SK-N-SH treated with all-trans-retinoic acid at 6 μM for 48 hours (cell line): ENCODE measurements around the gene PLIN5.

Experiments
- ATAC-seq: fragments of 200-7000 bp; cut with Tn5 transposase; 3 replicates; pipeline ENCODE4 v1.9.1; 2020; ENCODE audit warnings: mild to moderate bottlenecking, moderate library complexity
- ARNTL ChIP-seq: fragments of 450-650 bp; formaldehyde crosslinking; IDR thresholded peaks from 2 replicates; pipeline ENCODE4 v1.5.0; 2020; ENCODE audit warnings: low read depth, mild to moderate bottlenecking, moderate library complexity, borderline replicate concordance
- CSDC2 ChIP-seq: fragments of 250-450 bp; sonication (Bioruptor Pico); IDR thresholded peaks from 2 replicates; pipeline ENCODE4 v1.5.0; 2020; ENCODE audit warnings: mild to moderate bottlenecking, moderate library complexity
- ESRRG ChIP-seq: fragments of 250-450 bp; sonication (Bioruptor Pico); IDR thresholded peaks from 2 replicates; pipeline ENCODE4 v1.6.1; 2021; ENCODE audit warnings: mild to moderate bottlenecking
- GLIS3 ChIP-seq: fragments of 250-450 bp; sonication (Bioruptor Pico); IDR thresholded peaks from 2 replicates; pipeline ENCODE4 v1.5.0; 2020; ENCODE audit warnings: mild to moderate bottlenecking, moderate library complexity
- OSR1 ChIP-seq: fragments of 250-450 bp; sonication (Bioruptor Pico); IDR thresholded peaks from 2 replicates; pipeline ENCODE4 v1.8.0; 2022; ENCODE audit warnings: moderate library complexity, mild to moderate bottlenecking, inconsistent platforms
- PPARA ChIP-seq: fragments of 250-450 bp; sonication (Bioruptor Pico); IDR thresholded peaks from 2 replicates; pipeline ENCODE4 v1.5.0; 2020; ENCODE audit warnings: mild to moderate bottlenecking, borderline replicate concordance
- RARB ChIP-seq: fragments of 250-450 bp; sonication (Bioruptor Pico); IDR thresholded peaks from 2 replicates; pipeline ENCODE4 v1.8.0; 2021; ENCODE audit warnings: mild to moderate bottlenecking, moderate library complexity
- TCF4 ChIP-seq: fragments of 250-450 bp; sonication (Bioruptor Pico); IDR thresholded peaks from 2 replicates; pipeline ENCODE4 v1.8.0; 2021; ENCODE audit warnings: mild to moderate bottlenecking, moderate library complexity, borderline replicate concordance
- TOX ChIP-seq: fragments of 250-450 bp; sonication (Bioruptor Pico); IDR thresholded peaks from 2 replicates; pipeline ENCODE4 v1.8.0; 2021; ENCODE audit warnings: mild to moderate bottlenecking, moderate library complexity, borderline replicate concordance
- ZC3H10 ChIP-seq: fragments of 250-450 bp; sonication (Bioruptor Pico); IDR thresholded peaks from 2 replicates; pipeline ENCODE4 v1.5.1; 2021; ENCODE audit warnings: mild to moderate bottlenecking, moderate library complexity
- ZFP3 ChIP-seq: fragments of 250-450 bp; sonication (Bioruptor Pico); IDR thresholded peaks from 2 replicates; pipeline ENCODE4 v1.5.0; 2020; ENCODE audit warnings: mild to moderate bottlenecking, moderate library complexity
- ZFP30 ChIP-seq: fragments of 450-650 bp; formaldehyde crosslinking; IDR thresholded peaks from 2 replicates; pipeline ENCODE4 v1.5.0; 2022; ENCODE audit warnings: mild to moderate bottlenecking, moderate library complexity
- ZNF70 ChIP-seq: fragments of 450-650 bp; formaldehyde crosslinking; IDR thresholded peaks from 2 replicates; pipeline ENCODE4 v1.5.0; 2020; ENCODE audit warnings: mild to moderate bottlenecking, moderate library complexity
- TF ChIP-seq, protein P1 (sequence below): fragments of 250-450 bp; sonication (Bioruptor Pico); IDR thresholded peaks from 2 replicates; pipeline ENCODE4 v1.5.1; 2020; ENCODE audit warnings: low read depth, mild to moderate bottlenecking, moderate library complexity
- TF ChIP-seq, protein P2 (sequence below): fragments of 250-450 bp; sonication (Bioruptor Pico); IDR thresholded peaks from 2 replicates; pipeline ENCODE4 v1.8.0; 2020; ENCODE audit warnings: mild to moderate bottlenecking, moderate library complexity, borderline replicate concordance
- TF ChIP-seq, protein P3 (sequence below): fragments of 250-450 bp; sonication (Bioruptor Pico); IDR thresholded peaks from 2 replicates; pipeline ENCODE4 v1.8.0; 2021; ENCODE audit warnings: low read depth, mild to moderate bottlenecking, moderate library complexity, borderline replicate concordance

The PLIN5 gene

DNA sequence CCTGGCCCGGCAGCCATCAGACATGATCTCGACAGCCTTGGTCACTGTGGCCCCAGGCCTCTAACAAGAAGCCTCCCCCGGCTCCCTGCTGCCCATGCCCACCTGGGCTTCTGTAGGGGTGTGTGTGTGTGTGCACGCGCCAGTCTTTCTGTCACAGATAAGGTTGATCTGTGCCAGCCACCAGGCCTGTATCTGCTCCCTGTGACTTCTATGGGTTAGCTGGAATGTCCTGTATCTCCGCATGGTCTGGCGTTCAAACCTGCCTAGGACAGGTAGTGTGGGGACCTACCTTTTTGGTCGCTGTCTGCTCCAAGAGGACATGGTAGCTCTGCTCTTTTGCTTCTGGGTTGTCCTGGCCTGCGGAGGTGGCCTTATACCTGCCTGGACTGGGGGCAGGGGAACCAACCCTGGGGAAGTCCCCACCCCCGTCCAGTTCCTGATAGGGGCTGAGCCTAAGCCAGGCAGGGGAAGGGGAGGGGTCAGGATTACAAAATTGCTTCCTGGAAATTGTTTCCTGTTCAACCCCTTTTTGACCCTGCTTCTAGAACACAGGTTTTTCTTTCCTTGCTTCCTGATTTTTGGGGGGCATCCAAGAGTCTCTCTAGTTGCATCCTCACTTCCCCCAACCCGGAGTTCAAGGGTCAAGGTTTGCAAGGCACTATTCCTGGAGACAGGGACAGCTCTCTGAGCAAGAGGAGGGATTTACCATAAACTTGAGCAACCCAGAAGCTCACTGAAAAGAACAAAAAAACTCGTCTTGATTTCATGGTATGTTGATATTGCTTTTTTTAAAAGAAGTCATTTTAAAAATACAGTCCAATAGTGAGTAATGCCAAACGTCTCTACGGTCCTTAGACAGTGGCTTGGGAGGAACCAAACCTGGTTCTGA, 4.9 kb upstream of the PLIN5 start, which contains the start of gene LRG1:
TSS of gene LRG1 (minus strand) at position 344 of the 889 bp plus-strand sequence. CDS start at position 321, 23 bp downstream.
- TF ChIP-seq TCF4 (no peak), GLIS3 (CRISPR knock-in tag) (no peak), RARB (no peak), CSDC2 (CRISPR knock-in tag) (no peak), ZNF70 (CRISPR knock-in tag) (no peak), TOX (no peak), ZFP30 (CRISPR knock-in tag) (no peak), ZC3H10 (CRISPR knock-in tag) (no peak)
- TF ChIP-seq, protein P1, sequence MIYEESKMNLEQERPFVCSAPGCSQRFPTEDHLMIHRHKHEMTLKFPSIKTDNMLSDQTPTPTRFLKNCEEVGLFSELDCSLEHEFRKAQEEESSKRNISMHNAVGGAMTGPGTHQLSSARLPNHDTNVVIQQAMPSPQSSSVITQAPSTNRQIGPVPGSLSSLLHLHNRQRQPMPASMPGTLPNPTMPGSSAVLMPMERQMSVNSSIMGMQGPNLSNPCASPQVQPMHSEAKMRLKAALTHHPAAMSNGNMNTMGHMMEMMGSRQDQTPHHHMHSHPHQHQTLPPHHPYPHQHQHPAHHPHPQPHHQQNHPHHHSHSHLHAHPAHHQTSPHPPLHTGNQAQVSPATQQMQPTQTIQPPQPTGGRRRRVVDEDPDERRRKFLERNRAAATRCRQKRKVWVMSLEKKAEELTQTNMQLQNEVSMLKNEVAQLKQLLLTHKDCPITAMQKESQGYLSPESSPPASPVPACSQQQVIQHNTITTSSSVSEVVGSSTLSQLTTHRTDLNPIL (CRISPR knock-in tag): no peak
- TF ChIP-seq, protein P2, sequence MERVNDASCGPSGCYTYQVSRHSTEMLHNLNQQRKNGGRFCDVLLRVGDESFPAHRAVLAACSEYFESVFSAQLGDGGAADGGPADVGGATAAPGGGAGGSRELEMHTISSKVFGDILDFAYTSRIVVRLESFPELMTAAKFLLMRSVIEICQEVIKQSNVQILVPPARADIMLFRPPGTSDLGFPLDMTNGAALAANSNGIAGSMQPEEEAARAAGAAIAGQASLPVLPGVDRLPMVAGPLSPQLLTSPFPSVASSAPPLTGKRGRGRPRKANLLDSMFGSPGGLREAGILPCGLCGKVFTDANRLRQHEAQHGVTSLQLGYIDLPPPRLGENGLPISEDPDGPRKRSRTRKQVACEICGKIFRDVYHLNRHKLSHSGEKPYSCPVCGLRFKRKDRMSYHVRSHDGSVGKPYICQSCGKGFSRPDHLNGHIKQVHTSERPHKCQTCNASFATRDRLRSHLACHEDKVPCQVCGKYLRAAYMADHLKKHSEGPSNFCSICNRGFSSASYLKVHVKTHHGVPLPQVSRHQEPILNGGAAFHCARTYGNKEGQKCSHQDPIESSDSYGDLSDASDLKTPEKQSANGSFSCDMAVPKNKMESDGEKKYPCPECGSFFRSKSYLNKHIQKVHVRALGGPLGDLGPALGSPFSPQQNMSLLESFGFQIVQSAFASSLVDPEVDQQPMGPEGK: no peak
- ATAC-seq: no peak

DNA sequence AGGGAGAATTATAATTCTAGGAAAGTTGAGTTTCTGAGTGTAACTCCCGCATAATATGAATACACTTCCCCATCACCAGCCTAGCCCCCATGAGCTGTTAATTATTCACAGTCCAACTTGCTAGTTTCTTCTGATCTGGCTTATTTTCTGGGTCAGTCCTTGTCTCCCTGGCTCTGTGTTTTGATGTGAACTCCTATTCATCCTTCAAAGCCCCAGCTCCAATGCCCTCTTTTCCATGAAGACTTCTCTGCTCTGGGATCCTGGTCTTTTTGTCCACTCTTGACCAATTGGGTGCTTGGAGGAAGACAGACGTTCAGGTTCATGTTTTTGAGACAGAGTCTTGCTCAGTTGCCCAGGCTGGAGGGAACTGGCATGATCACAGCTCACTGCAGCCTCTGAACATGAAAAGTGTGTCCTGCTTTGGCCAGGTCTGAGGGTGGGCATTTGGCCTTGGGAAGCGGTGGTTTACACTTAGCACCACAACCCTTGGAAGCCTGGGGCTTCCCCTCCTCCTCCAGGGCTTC, 4.2 kb upstream of the PLIN5 start:
- no peak for ATAC-seq
- TF ChIP-seq ZFP3: peak; percentile 98
- TF ChIP-seq, protein P3, sequence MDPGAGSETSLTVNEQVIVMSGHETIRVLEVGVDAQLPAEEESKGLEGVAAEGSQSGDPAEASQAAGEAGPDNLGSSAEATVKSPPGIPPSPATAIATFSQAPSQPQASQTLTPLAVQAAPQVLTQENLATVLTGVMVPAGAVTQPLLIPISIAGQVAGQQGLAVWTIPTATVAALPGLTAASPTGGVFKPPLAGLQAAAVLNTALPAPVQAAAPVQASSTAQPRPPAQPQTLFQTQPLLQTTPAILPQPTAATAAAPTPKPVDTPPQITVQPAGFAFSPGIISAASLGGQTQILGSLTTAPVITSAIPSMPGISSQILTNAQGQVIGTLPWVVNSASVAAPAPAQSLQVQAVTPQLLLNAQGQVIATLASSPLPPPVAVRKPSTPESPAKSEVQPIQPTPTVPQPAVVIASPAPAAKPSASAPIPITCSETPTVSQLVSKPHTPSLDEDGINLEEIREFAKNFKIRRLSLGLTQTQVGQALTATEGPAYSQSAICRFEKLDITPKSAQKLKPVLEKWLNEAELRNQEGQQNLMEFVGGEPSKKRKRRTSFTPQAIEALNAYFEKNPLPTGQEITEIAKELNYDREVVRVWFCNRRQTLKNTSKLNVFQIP (CRISPR knock-in tag): no peak

DNA sequence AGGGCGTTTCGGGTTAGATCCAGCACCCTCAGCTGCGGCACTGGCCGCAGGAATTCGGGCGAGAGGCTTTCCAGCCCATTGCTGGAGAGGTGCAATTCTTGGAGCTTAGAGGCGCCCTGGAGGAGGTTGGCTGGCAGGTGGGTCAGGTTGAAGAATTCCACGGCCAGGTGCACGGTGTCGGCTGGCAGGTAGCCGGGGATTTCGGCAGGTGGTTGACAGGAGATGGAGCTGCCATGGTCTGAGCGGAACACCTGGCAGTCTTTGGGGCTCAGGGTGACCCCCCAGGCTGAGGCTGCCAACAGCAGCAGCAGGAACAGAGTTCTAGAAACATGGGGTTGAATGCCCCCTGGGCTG, 3.6 kb upstream of the PLIN5 start:
- TF ChIP-seq ARNTL (CRISPR knock-in tag) (no peak), ESRRG (CRISPR knock-in tag) (no peak), OSR1 (CRISPR knock-in tag) (no peak), PPARA (CRISPR knock-in tag) (no peak), ZNF70 (CRISPR knock-in tag) (no peak), TCF4 (no peak), ZFP30 (CRISPR knock-in tag) (no peak), ZFP3 (no peak), ZC3H10 (CRISPR knock-in tag) (no peak)
- TF ChIP-seq, protein P2: no peak
- TF ChIP-seq, protein P1 (CRISPR knock-in tag): no peak
- ATAC-seq: no peak

DNA sequence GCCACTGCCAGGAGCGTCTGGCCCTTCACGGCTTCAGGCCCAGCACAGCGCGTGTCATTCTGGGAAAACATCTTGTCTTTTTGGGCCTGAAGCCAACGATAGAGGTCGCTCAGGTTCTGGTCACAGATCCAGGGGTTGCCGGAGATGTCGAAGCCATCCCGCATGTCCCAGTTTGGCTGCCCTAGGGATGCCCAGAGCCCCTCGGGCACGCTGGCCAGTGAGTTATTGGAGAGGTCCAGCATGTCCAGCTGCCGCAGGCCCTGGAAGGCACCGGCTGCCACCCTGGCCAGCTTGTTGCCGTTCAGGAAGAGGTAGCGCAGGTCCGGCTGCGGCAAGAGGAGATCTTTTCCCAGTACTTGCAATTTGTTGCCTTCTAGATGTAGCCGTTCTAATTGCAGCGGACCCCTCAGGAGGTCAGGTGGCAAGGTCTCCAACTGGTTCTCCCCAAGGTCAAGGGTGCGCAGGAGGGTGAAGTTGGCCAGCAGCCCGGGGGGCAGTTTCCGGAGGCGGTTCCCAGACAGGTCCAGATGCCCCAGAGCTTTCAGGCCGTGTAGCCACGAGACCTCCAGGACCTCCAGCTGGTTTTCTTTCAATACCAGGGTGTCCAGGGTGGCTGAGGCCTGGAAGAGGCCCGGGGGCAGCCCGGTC, 3.1 kb upstream of the PLIN5 start:
- no peak for ATAC-seq
- TF ChIP-seq ARNTL (CRISPR knock-in tag) (no peak), ZFP30 (CRISPR knock-in tag) (no peak)
